H1 (cell line): ENCODE measurements around the gene CCBE1. TPM values are rescaled to one million over a fixed set of nuclear protein-coding genes. Genes with fewer than 3 reads are reported as not detected.

ENCODE experiments used
- CHD7 ChIP-seq: fragments of 300-600 bp; sonication (generic); IDR thresholded peaks from 2 replicates; pipeline ENCODE4 v1.7.1; 2012; ENCODE audit warnings: low read length, moderate library complexity, mild to moderate bottlenecking, inconsistent platforms; ENCODE audit not compliant: insufficient replicate concordance
- POLR2A ChIP-seq, 2 experiments: IDR thresholded peaks; 1 replicate in 1 of 2; 2 replicates in 1 of 2; pipeline ENCODE4 v1.6.1; 2011; ENCODE audit warnings: low read depth in 2 of 2, low read length in 2 of 2, mild to moderate bottlenecking in 2 of 2; ENCODE audit errors: control extremely low read depth in 1 of 2
- polyA plus RNA-seq, 7 experiments: library from polyadenylated mRNA; depleted of rRNA in 3 of 7; stranded (reverse) in 5 of 7; unstranded in 2 of 7; fragments of >200 nt in 5 of 7; fragments of 200-250 nt in 2 of 7; gene quantifications; 1 replicate in 5 of 7; 2 replicates in 1 of 7; 4 replicates in 1 of 7; pipeline versions ENCODE4 v1.2.1 to v1.2.3, GENCODE V29; 2011 to 2013; ENCODE audit warnings: missing spikeins in 2 of 7, mixed read lengths in 2 of 7
- total RNA-seq: library from RNA; stranded (reverse); fragmentation: NEBNext Ultra II Directional; extraction: Animal tissue kit (Norgen Biotek cat#: 25700); gene quantifications from 2 replicates; pipeline ENCODE4 v1.2.1, GENCODE V29; 2021

Gene CCBE1
- total and polyA plus RNA-seq, 2 of the 8 experiments (the other 6 are each of a cell fraction or from before 2014, with no cell fraction given), result 2.1 to 2.6 TPM

GRCh38 chr18:59453468-59453961, 243.7 kb downstream of the CCBE1 start (continued):
- no peak for TF ChIP-seq CHD7
- no peak for TF ChIP-seq POLR2A (IDR thresholded peaks at IDR 0.05; ENCODE audit: control extremely low read depth in 1 of 2, low read depth in 2 of 2, low read length in 2 of 2)
